Measurements from ENCODE around the gene IFNL1.
A peak's percentile ranks its signal among the peaks of the same experiment; 100 is the strongest.
"Not testable (repeated sequence)": the region's sequence is repeated elsewhere in the genome, so short reads cannot be mapped to it uniquely, and the experiment has no call there.

Gene IFNL1

DNA sequence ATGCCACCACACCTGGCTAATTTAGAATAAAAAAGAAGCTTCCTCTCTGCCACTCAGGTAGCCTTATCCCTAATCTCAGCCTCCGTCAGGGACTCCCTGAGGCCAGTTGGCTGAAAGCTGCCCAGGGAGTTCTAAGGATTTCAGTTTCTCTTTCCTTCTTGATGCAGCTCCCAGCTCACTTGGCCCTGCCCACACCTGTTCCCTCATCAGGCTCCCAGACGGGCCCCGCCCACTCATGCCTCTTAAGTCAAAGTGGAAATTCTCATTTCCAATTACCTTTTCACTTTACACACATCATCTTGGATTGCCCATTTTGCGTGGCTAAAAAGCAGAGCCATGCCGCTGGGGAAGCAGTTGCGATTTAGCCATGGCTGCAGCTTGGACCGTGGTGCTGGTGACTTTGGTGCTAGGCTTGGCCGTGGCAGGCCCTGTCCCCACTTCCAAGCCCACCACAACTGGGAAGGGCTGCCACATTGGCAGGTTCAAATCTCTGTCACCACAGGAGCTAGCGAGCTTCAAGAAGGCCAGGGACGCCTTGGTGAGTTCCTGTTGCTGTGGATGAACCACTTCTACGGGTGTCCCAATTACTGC lies at the start of gene IFNL1:
Gene IFNL1 (plus strand): TSS at position 353 of the 591 bp plus-strand sequence. CDS start 15 bp downstream, at position 368.
- no peak for DNase-seq

DNA sequence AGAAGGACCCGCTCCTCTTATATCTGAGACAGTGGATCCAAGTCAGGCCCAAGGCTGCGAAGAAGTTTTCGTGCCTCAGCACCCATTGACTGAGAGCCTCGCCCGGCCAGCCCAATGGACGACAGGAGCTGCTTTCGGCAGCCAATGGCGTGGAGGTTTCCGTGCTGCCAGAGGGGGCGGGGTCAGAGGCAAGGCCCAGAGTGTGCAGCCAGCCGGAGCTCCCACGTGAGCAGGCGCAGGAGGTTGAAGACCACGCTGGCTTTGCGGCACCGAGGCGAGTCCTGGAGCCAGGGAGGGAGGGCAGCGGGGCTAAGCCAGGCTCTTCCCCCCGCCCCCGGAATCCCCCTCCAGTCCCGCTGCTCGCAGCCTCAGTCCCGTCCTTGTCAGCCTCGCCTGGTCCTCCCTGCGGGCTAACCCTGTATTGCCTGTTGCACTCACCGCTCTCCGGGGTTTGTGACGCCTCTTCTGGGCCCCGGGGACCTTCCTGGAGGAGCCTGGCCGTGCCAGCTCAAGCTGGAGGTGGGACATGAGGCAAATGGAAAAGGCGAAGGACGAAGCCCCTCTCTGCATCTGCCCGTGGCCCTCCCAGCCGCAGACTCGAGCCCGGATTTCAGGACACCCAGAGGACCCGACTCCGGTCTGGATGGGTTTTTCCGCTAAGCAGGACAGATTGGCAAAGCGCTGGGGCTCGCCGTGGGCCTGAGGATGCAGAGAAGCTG lies 49.1 kb upstream of the IFNL1 start:
- peak in 1 of 2 experiments; percentile 57 for DNase-seq

- no peak for DNase-seq
These were observed 48.2 kb upstream of the IFNL1 start for GRCh38 chr19:39247701-39248664.

GRCh38 chr19:39248806-39249205 lies 47.4 kb upstream of the IFNL1 start, which contains the start of gene IFNL4:
TSS of gene IFNL4 (minus strand) at chr19:39248856.
- DNase-seq, result no peak

GRCh38 chr19:39251081-39251480 lies 45.1 kb upstream of the IFNL1 start:
- no peak for DNase-seq

- no peak for DNase-seq
These were observed 44.4 kb upstream of the IFNL1 start for GRCh38 chr19:39251846-39252245.

GRCh38 chr19:39252458-39252857 lies 43.7 kb upstream of the IFNL1 start:
- DNase-seq, result peak; percentile 25 to 40

GRCh38 chr19:39253374-39254149 lies 42.6 kb upstream of the IFNL1 start:
- no peak for DNase-seq

GRCh38 chr19:39254531-39255345 lies 41.5 kb upstream of the IFNL1 start:
- no peak for DNase-seq

- DNase-seq, result no peak
These were observed 39.0 kb upstream of the IFNL1 start for GRCh38 chr19:39257227-39257626.

GRCh38 chr19:39261704-39262103 lies 34.5 kb upstream of the IFNL1 start:
- no peak for DNase-seq

- DNase-seq, result peak in 1 of 2 experiments; percentile 16
These were observed 33.7 kb upstream of the IFNL1 start for GRCh38 chr19:39262496-39262895.

DNA sequence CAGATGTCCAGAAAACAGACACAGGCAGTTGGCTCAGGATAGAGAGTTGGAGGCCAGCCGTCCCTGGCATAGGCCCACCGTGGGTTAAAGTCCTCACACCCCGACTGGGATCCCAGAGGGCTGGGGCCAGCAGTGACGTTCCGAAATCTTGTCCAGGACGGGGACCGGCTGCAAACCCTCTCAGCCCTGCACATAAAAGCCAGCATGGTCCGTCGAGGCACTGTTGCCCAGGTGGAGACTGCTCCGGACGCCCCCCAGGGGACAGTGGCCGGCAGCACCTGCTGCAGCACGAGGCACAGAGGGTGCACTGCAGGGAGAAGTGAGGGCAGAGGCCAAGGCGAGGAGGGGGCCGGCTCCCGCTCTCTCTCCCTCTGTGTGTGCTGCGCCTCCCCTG lies 32.3 kb upstream of the IFNL1 start:
- no peak for DNase-seq

- DNase-seq, result no peak
These were observed 31.6 kb upstream of the IFNL1 start for GRCh38 chr19:39264306-39265290.

DNA sequence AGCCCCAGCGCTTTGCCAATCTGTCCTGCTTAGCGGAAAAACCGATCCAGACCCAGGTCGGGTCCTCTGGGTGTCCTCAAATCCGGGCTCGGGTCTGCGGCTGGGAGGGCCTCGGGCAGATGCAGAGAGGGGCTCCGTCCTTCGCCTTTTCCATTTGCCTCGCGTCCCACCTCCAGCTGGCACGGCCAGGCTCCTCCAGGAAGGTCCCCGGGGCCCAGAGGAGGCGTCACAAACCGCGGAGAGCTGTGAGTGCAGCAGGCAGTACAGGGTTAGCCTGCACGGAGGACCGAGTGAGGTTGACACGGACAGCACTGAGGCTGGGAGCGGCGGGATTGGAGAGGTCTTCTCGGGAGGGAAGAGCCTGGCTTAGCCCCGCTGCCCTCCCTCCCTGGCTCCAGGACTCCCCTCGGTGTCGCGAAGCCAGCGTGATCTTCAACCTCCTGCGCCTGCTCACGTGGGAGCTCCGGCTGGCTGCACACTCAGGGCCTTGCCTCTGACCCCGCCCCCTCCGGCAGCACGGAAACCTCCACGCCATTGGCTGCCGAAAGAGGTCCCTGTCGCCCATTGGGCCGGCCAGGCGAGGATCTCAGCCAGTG lies 30.8 kb upstream of the IFNL1 start:
- DNase-seq, result no peak

DNA sequence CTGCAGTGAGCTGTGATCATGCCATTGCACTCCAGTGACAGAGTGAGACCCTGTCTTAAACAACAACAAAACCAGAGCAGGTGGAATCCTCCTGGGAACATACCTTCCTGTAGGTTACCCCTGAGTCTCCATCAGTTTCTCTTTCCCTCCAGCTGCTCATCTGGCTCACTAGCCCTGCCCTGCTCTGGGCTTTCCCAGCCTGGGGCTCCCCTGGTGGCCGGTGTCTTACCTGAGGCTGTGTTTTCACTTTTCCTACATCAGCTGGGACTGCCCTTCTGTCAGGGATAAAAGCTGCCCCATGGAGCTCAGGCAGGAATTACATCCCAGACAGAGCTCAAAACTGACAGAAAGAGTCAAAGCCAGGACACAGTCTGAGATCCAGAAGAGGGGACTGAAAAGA lies 28.1 kb upstream of the IFNL1 start, which contains the start of gene IFNL2:
Gene IFNL2 (plus strand): TSS at position 312 of the 400 bp plus-strand sequence. CDS start 173 bp downstream, outside the sequence.
- not testable (repeated sequence) for DNase-seq

- not testable (repeated sequence) for DNase-seq
These were observed 27.5 kb upstream of the IFNL1 start for GRCh38 chr19:39268531-39269223.

GRCh38 chr19:39269369-39269768 lies 26.8 kb upstream of the IFNL1 start:
- not testable (repeated sequence) for DNase-seq
